Stimulated activated CD4-positive, alpha-beta T cell treated with anti-CD3 and anti-CD28 coated beads, Interleukin-4, amount 100 ng/mL, for 48 hours (primary cell): ENCODE results near the gene NR4A1.

Source experiments
- DNase-seq, 2 donors: peaks; one replicate each; pipeline ENCODE4 v3.0.0-alpha.2; 2020; ENCODE audit warnings: low read depth in 2 of 2

Gene NR4A1

GRCh38 chr12:52058631-52059361 lies 7.6 kb downstream of the NR4A1 start:
- DNase-seq = no peak

GRCh38 chr12:52059582-52060497 lies 8.6 kb downstream of the NR4A1 start:
- no peak for DNase-seq

- DNase-seq = no peak
Measured at GRCh38 chr12:52060498-52061177, 9.4 kb downstream of the NR4A1 start.

- DNase-seq = no peak
Measured at GRCh38 chr12:52061470-52062166, 10.4 kb downstream of the NR4A1 start.

GRCh38 chr12:52062167-52063081 lies 11.2 kb downstream of the NR4A1 start:
- no peak for DNase-seq

- DNase-seq = no peak
Measured at GRCh38 chr12:52063082-52063924, 12.1 kb downstream of the NR4A1 start.

- no peak for DNase-seq
Measured at GRCh38 chr12:52063981-52064649, 12.9 kb downstream of the NR4A1 start.

- DNase-seq = no peak
Measured at GRCh38 chr12:52066346-52067080, 15.3 kb downstream of the NR4A1 start.

GRCh38 chr12:52067081-52067374 lies 15.8 kb downstream of the NR4A1 start:
- no peak for DNase-seq

GRCh38 chr12:52069327-52070184 lies 18.3 kb downstream of the NR4A1 start, which contains the start of gene ATG101:
Gene ATG101 (plus strand): TSS chr12:52069978. CDS start chr12:52073651, 3,673 bp downstream.
- DNase-seq = peak; percentile 69 to 82

GRCh38 chr12:52070185-52070925 lies 19.1 kb downstream of the NR4A1 start:
- DNase-seq = no peak

GRCh38 chr12:52073531-52074381 lies 22.5 kb downstream of the NR4A1 start:
- DNase-seq = no peak

- DNase-seq = no peak
Measured at GRCh38 chr12:52074971-52075724, 23.9 kb downstream of the NR4A1 start.

GRCh38 chr12:52076811-52077210 lies 25.6 kb downstream of the NR4A1 start:
- DNase-seq = no peak

GRCh38 chr12:52078276-52078675 lies 27.0 kb downstream of the NR4A1 start:
- DNase-seq = no peak
